Measurements from ENCODE around the gene PPY. TPM values are rescaled to one million over a fixed set of nuclear protein-coding genes. Genes with fewer than 3 reads are reported as not detected.

PPY gene
- total RNA-seq, 4 donors from 2014 or later, result not detected

DNA sequence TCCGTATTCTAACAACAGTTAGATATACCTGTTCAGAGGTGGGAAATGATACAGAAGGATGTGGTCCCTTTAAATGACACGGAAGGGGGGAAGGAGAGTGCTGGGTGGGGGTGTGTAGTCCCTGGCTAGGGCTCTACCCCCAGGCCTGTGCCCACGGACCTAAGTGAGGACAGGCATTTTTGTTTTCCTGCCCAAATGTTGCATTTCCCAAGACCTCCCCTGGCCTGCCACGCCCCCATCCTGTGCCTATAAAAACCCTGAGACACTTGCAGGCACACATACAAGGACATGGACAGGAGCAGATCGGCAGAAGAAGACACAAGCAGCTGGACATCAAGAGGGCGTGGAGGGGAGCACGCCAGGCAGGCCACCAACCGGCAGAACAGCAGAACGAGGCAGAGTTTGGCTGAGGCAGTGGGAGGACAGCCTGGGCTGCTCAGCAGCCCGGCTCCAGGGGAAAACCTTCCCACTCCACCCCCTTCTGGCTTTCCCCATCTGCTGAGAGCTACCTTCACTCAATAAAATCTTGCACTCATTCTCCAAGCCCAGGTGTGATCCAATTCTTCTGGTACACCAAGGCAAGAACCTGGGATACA is 21.7 kb downstream of the PPY start:
- Histone ChIP-seq H3K9me3 (no peaks in the 10 kb centered on the region), H3K36me3 (no peaks in the 10 kb centered on the region), H3K4me3 (no peak overlapping the region), H3K27ac (no peak overlapping the region), H3K27me3 (peaks cover 71% of the 10 kb centered on the region), H3K4me1 (peaks cover 0 to 12% (median 0%) of the 10 kb centered on the region in 3 donors)
- WGBS, 2 donors (ENCODE audit: low coverage in 1 of 2), result 55 to 83% methylated on average over 2 to 4 of the region's 10 CpGs
- TF ChIP-seq POLR2A (IDR thresholded peaks at IDR 0.05) (no peak), POLR2AphosphoS5 (IDR thresholded peaks at IDR 0.05) (no peak), EP300 (IDR thresholded peaks at IDR 0.05) (no peak)
- TF ChIP-seq, protein P1, sequence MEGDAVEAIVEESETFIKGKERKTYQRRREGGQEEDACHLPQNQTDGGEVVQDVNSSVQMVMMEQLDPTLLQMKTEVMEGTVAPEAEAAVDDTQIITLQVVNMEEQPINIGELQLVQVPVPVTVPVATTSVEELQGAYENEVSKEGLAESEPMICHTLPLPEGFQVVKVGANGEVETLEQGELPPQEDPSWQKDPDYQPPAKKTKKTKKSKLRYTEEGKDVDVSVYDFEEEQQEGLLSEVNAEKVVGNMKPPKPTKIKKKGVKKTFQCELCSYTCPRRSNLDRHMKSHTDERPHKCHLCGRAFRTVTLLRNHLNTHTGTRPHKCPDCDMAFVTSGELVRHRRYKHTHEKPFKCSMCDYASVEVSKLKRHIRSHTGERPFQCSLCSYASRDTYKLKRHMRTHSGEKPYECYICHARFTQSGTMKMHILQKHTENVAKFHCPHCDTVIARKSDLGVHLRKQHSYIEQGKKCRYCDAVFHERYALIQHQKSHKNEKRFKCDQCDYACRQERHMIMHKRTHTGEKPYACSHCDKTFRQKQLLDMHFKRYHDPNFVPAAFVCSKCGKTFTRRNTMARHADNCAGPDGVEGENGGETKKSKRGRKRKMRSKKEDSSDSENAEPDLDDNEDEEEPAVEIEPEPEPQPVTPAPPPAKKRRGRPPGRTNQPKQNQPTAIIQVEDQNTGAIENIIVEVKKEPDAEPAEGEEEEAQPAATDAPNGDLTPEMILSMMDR (IDR thresholded peaks at IDR 0.05), result no peak
- ATAC-seq, result no peak

- H3K4me3 ChIP-seq, result peak overlapping the region in 1 of 2 donors; percentile 38
- H3K36me3 ChIP-seq, result no peaks in the 10 kb centered on the region
- H3K4me1 ChIP-seq, result peaks cover 0 to 12% (median 0%) of the 10 kb centered on the region in 3 donors
- no peak overlapping the region for H3K27ac ChIP-seq
- peaks cover 56% of the 10 kb centered on the region for H3K27me3 ChIP-seq
- H3K9me3 ChIP-seq, result no peaks in the 10 kb centered on the region
- ATAC-seq, result no peak
- TF ChIP-seq EP300 (IDR thresholded peaks at IDR 0.05), result no peak
- TF ChIP-seq POLR2AphosphoS5 (IDR thresholded peaks at IDR 0.05), result no peak
- TF ChIP-seq, protein P1 (IDR thresholded peaks at IDR 0.05), result no peak
- TF ChIP-seq POLR2A (IDR thresholded peaks at IDR 0.05), result no peak
- WGBS, 2 donors (ENCODE audit: low coverage in 1 of 2), result 7% methylated on average over 2 of the region's 13 CpGs; no CpG with 5 or more reads in 1 of the 2 donors
Measured at GRCh38 chr17:43918026-43918389, 24.3 kb downstream of the PPY start.

DNA sequence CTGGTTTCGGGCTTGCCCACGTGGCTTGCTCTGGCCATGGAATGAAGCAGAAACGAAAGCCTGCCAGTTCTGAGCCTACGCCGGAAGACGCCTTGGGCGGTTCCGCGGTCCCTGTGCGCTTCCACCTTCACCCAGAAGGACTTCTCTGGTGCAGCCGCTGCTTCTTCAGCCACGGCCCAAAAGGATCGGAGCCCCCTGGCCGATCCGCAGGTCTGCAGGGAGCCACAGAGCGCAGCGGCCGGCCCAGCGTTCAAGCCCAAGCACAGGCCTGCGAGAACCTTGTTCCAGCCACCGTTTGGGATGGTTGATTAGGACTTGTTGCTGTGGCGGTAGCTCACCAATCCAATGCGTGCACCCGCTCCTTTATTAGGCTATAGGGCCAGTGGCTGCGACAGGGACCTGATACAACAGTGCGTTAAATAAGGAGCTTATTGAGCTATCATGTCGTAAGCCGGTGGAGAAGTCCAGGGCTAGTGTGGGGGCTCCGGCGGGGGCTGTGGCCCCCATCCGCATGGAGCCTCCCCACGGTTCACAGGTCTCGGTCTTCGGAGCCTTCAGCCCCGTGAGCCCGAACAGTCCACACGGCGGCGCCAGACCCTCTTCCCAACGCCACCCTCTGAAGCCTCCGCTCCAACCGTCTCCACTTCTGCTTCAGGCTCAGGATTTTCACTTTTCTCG is 24.8 kb downstream of the PPY start:
- peaks cover 0 to 12% (median 0%) of the 10 kb centered on the region in 3 donors for H3K4me1 ChIP-seq
- peaks cover 56% of the 10 kb centered on the region for H3K27me3 ChIP-seq
- H3K9me3 ChIP-seq, result no peaks in the 10 kb centered on the region
- H3K4me3 ChIP-seq, result peak overlapping the region; percentile 2 to 38
- no peaks in the 10 kb centered on the region for H3K36me3 ChIP-seq
- TF ChIP-seq POLR2AphosphoS5 (IDR thresholded peaks at IDR 0.05), result no peak
- TF ChIP-seq EP300 (IDR thresholded peaks at IDR 0.05), result no peak
- TF ChIP-seq POLR2A (IDR thresholded peaks at IDR 0.05), result no peak
- TF ChIP-seq, protein P1 (IDR thresholded peaks at IDR 0.05), result peak in 3 of 4 experiments; percentile 33 to 57 (median 39)
- WGBS, 2 donors (ENCODE audit: low coverage in 1 of 2), result 11 to 13% methylated on average over 3 to 7 of the region's 43 CpGs
- H3K27ac ChIP-seq, result no peak overlapping the region
- ATAC-seq, result no peak

GRCh38 chr17:43917016-43917347 is 25.3 kb downstream of the PPY start:
- whole genome bisulfite sequencing, 2 donors (ENCODE audit: low coverage in 1 of 2), result 58 to 70% methylated on average over 2 to 4 of the region's 8 CpGs
- H3K9me3 ChIP-seq, result no peaks in the 10 kb centered on the region
- H3K36me3 ChIP-seq, result no peaks in the 10 kb centered on the region
- H3K4me3 ChIP-seq, result peak overlapping the region in 1 of 2 donors; percentile 38
- peaks cover 0 to 12% (median 0%) of the 10 kb centered on the region in 3 donors for H3K4me1 ChIP-seq
- H3K27ac ChIP-seq, result no peak overlapping the region
- peaks cover 56% of the 10 kb centered on the region for H3K27me3 ChIP-seq
- no peak for ATAC-seq
- TF ChIP-seq EP300 (IDR thresholded peaks at IDR 0.05) (no peak), POLR2A (IDR thresholded peaks at IDR 0.05) (no peak)

DNA sequence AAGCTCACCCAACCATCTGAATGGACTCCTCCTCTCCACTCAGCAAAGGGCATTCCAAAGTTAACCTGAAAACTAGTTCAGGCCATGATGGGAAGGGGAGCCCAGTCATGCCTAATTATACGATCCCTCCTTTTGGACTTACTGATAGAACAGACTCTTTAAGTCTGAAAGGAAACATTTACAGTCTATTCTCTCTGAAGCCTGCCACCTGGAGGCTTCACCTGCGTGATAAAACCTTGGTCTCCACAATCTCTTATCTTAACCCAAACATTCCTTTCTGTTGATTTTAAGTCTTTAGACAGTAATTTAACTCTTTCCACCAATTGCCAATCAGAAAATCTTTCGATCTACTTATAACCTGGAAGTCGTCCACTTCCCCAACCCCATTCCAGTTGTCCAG is 25.9 kb downstream of the PPY start:
- Histone ChIP-seq H3K9me3 (no peaks in the 10 kb centered on the region), H3K27ac (no peak overlapping the region), H3K4me1 (peaks cover 0 to 12% (median 0%) of the 10 kb centered on the region in 3 donors), H3K4me3 (no peak overlapping the region), H3K27me3 (peaks cover 50% of the 10 kb centered on the region), H3K36me3 (no peaks in the 10 kb centered on the region)
- TF ChIP-seq POLR2A (IDR thresholded peaks at IDR 0.05), result no peak
- ATAC-seq, result no peak
- 43 to 79% methylated on average over 3 to 4 of the region's 4 CpGs for WGBS, 2 donors (ENCODE audit: low coverage in 1 of 2)

GRCh38 chr17:43915559-43915958 is 26.7 kb downstream of the PPY start:
- H3K4me3 ChIP-seq, result no peak overlapping the region
- WGBS, 2 donors (ENCODE audit: low coverage in 1 of 2), result 50 to 100% methylated on average over 1 to 2 of the region's 3 CpGs
- no peaks in the 10 kb centered on the region for H3K36me3 ChIP-seq
- H3K27ac ChIP-seq, result no peak overlapping the region
- no peak for TF ChIP-seq EP300 (IDR thresholded peaks at IDR 0.05)
- no peak for TF ChIP-seq POLR2A (IDR thresholded peaks at IDR 0.05)
- no peak for TF ChIP-seq POLR2AphosphoS5 (IDR thresholded peaks at IDR 0.05)
- TF ChIP-seq, protein P1 (IDR thresholded peaks at IDR 0.05), result no peak
- H3K4me1 ChIP-seq, result peaks cover 0 to 12% (median 0%) of the 10 kb centered on the region in 3 donors
- ATAC-seq, result no peak
- no peaks in the 10 kb centered on the region for H3K9me3 ChIP-seq
- peaks cover 42% of the 10 kb centered on the region for H3K27me3 ChIP-seq
